HepG2 (cell line): ENCODE results near the gene GPT2. TPM values are rescaled to one million over a fixed set of nuclear protein-coding genes. Genes with fewer than 3 reads are reported as not detected.

ENCODE experiments used
- FOSL2 ChIP-seq: sonication (generic); formaldehyde crosslinking; IDR thresholded peaks from 2 replicates; pipeline ENCODE4 v1.4.0; 2020; ENCODE audit warnings: missing genetic modification reagents
- NCOA5 ChIP-seq: sonication (generic); formaldehyde crosslinking; IDR thresholded peaks from 2 replicates; pipeline ENCODE4 v1.4.0; 2020; ENCODE audit warnings: missing genetic modification reagents
- NFATC3 ChIP-seq: sonication (generic); formaldehyde crosslinking; IDR thresholded peaks from 2 replicates; pipeline ENCODE4 v1.5.1; 2020; ENCODE audit warnings: mild to moderate bottlenecking, missing genetic modification reagents
- NR2F1 ChIP-seq, 2 experiments: fragments of 450-650 bp in 1 of 2; formaldehyde crosslinking in 1 of 2; IDR thresholded peaks; 2 replicates each; pipeline versions ENCODE4 v1.5.0 to v1.6.1; 2016 to 2020; ENCODE audit warnings: mild to moderate bottlenecking in 1 of 2, missing compliant biosample characterization in 1 of 2, missing genetic modification reagents in 1 of 2, moderate library complexity in 1 of 2
- NR2F2 ChIP-seq: IDR thresholded peaks from 2 replicates; pipeline ENCODE4 v1.6.1; 2012; ENCODE audit warnings: low read depth, inconsistent platforms, borderline replicate concordance
- PAF1 ChIP-seq: IDR thresholded peaks from 2 replicates; pipeline ENCODE4 v1.6.1; 2016; ENCODE audit warnings: missing genetic modification reagents, missing compliant biosample characterization
- RORA ChIP-seq: sonication (generic); formaldehyde crosslinking; IDR thresholded peaks from 2 replicates; pipeline ENCODE4 v1.5.0; 2020; ENCODE audit warnings: mild to moderate bottlenecking, missing genetic modification reagents, moderate library complexity
- SAFB2 ChIP-seq: sonication (generic); formaldehyde crosslinking; IDR thresholded peaks from 2 replicates; pipeline ENCODE4 v1.5.1; 2020; ENCODE audit warnings: missing genetic modification reagents, low read depth, mild to moderate bottlenecking, borderline replicate concordance
- SMAD9 ChIP-seq: sonication (generic); formaldehyde crosslinking; IDR thresholded peaks from 2 replicates; pipeline ENCODE4 v1.5.1; 2020; ENCODE audit warnings: mild to moderate bottlenecking, missing genetic modification reagents
- SSRP1 ChIP-seq: IDR thresholded peaks from 2 replicates; pipeline ENCODE4 v1.6.1; 2016; ENCODE audit warnings: control low read depth
- THAP7 ChIP-seq: sonication (generic); formaldehyde crosslinking; IDR thresholded peaks from 2 replicates; pipeline ENCODE4 v1.8.1; 2023; ENCODE audit warnings: mild to moderate bottlenecking, missing genetic modification reagents
- ZNF563 ChIP-seq: sonication (generic); formaldehyde crosslinking; IDR thresholded peaks from 2 replicates; pipeline ENCODE4 v1.8.0; 2022; ENCODE audit warnings: mild to moderate bottlenecking, moderate library complexity, missing genetic modification reagents
- ZNF878 ChIP-seq: sonication (generic); formaldehyde crosslinking; IDR thresholded peaks from 2 replicates; pipeline ENCODE4 v1.8.1; 2023; ENCODE audit warnings: mild to moderate bottlenecking, missing genetic modification reagents, moderate library complexity
- polyA plus RNA-seq, 8 experiments: library from polyadenylated mRNA; depleted of rRNA in 3 of 8; stranded (reverse) in 7 of 8; unstranded in 1 of 8; fragments of >200 nt; fragmentation: Illumina TruSeq in 4 of 8; extraction: Trizol in 4 of 8; gene quantifications; 2 replicates each; pipeline versions ENCODE4 v1.2.1 to v1.2.3, GENCODE V29; 2011 to 2016; ENCODE audit warnings: low read depth in 4 of 8, missing spikeins in 1 of 8, mixed read lengths in 1 of 8; ENCODE audit not compliant: insufficient read depth in 1 of 8
- total RNA-seq, 5 experiments: library from RNA; depleted of rRNA; stranded (reverse); fragments of >200 nt; fragmentation: Illumina TruSeq; extraction: Trizol; gene quantifications; 2 replicates each; pipeline ENCODE4 v1.2.3, GENCODE V29; 2016; ENCODE audit warnings: low read depth in 1 of 5
- TF ChIP-seq, protein P1 (sequence below): sonication (generic); formaldehyde crosslinking; IDR thresholded peaks from 2 replicates; pipeline ENCODE4 v1.4.0; 2020; ENCODE audit warnings: missing genetic modification reagents, borderline replicate concordance
- TF ChIP-seq, protein P2 (sequence below): sonication (generic); formaldehyde crosslinking; IDR thresholded peaks from 2 replicates; pipeline ENCODE4 v1.5.1; 2020; ENCODE audit warnings: mild to moderate bottlenecking, missing genetic modification reagents, moderate library complexity
- TF ChIP-seq, protein P3 (sequence below): sonication (generic); formaldehyde crosslinking; IDR thresholded peaks from 2 replicates; pipeline ENCODE4 v1.5.0; 2020; ENCODE audit warnings: missing genetic modification reagents

The GPT2 gene
- total and polyA plus RNA-seq, 2 of the 13 experiments (the other 11 are each of a cell fraction or from before 2014, with no cell fraction given) = 138 to 267 TPM

- TF ChIP-seq NR2F1 (CRISPR knock-in tag; IDR thresholded peaks at IDR 0.05) (no peak), SMAD9 (no peak), SSRP1 (CRISPR knock-in tag) (no peak; the same call in 1 of the 2 replicates), RORA (CRISPR knock-in tag) (no peak), FOSL2 (CRISPR knock-in tag) (0 out of 2 replicates have a peak, but pooled peaks have one; percentile 4), ZNF878 (CRISPR knock-in tag) (no peak), THAP7 (CRISPR knock-in tag) (no peak), SAFB2 (CRISPR knock-in tag) (0 out of 2 replicates have a peak, but pooled peaks have one; percentile 72), NFATC3 (CRISPR knock-in tag) (0 out of 2 replicates have a peak, but pooled peaks have one; percentile 19), NCOA5 (CRISPR knock-in tag) (0 out of 2 replicates have a peak, but pooled peaks have one; percentile 45), ZNF563 (CRISPR knock-in tag) (peak; percentile 38; the same call in 1 of the 2 replicates), PAF1 (CRISPR knock-in tag) (peak; percentile 44; the same call in 1 of the 2 replicates), NR2F2 (no peak)
- TF ChIP-seq, protein P1, sequence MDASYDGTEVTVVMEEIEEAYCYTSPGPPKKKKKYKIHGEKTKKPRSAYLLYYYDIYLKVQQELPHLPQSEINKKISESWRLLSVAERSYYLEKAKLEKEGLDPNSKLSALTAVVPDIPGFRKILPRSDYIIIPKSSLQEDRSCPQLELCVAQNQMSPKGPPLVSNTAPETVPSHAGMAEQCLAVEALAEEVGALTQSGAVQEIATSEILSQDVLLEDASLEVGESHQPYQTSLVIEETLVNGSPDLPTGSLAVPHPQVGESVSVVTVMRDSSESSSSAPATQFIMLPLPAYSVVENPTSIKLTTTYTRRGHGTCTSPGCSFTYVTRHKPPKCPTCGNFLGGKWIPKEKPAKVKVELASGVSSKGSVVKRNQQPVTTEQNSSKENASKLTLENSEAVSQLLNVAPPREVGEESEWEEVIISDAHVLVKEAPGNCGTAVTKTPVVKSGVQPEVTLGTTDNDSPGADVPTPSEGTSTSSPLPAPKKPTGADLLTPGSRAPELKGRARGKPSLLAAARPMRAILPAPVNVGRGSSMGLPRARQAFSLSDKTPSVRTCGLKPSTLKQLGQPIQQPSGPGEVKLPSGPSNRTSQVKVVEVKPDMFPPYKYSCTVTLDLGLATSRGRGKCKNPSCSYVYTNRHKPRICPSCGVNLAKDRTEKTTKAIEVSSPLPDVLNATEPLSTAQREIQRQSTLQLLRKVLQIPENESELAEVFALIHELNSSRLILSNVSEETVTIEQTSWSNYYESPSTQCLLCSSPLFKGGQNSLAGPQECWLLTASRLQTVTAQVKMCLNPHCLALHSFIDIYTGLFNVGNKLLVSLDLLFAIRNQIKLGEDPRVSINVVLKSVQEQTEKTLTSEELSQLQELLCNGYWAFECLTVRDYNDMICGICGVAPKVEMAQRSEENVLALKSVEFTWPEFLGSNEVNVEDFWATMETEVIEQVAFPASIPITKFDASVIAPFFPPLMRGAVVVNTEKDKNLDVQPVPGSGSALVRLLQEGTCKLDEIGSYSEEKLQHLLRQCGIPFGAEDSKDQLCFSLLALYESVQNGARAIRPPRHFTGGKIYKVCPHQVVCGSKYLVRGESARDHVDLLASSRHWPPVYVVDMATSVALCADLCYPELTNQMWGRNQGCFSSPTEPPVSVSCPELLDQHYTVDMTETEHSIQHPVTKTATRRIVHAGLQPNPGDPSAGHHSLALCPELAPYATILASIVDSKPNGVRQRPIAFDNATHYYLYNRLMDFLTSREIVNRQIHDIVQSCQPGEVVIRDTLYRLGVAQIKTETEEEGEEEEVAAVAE (CRISPR knock-in tag) = no peak
- TF ChIP-seq, protein P2, sequence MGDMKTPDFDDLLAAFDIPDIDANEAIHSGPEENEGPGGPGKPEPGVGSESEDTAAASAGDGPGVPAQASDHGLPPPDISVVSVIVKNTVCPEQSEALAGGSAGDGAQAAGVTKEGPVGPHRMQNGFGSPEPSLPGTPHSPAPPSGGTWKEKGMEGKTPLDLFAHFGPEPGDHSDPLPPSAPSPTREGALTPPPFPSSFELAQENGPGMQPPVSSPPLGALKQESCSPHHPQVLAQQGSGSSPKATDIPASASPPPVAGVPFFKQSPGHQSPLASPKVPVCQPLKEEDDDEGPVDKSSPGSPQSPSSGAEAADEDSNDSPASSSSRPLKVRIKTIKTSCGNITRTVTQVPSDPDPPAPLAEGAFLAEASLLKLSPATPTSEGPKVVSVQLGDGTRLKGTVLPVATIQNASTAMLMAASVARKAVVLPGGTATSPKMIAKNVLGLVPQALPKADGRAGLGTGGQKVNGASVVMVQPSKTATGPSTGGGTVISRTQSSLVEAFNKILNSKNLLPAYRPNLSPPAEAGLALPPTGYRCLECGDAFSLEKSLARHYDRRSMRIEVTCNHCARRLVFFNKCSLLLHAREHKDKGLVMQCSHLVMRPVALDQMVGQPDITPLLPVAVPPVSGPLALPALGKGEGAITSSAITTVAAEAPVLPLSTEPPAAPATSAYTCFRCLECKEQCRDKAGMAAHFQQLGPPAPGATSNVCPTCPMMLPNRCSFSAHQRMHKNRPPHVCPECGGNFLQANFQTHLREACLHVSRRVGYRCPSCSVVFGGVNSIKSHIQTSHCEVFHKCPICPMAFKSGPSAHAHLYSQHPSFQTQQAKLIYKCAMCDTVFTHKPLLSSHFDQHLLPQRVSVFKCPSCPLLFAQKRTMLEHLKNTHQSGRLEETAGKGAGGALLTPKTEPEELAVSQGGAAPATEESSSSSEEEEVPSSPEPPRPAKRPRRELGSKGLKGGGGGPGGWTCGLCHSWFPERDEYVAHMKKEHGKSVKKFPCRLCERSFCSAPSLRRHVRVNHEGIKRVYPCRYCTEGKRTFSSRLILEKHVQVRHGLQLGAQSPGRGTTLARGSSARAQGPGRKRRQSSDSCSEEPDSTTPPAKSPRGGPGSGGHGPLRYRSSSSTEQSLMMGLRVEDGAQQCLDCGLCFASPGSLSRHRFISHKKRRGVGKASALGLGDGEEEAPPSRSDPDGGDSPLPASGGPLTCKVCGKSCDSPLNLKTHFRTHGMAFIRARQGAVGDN (CRISPR knock-in tag) = peak; percentile 81
- TF ChIP-seq, protein P3, sequence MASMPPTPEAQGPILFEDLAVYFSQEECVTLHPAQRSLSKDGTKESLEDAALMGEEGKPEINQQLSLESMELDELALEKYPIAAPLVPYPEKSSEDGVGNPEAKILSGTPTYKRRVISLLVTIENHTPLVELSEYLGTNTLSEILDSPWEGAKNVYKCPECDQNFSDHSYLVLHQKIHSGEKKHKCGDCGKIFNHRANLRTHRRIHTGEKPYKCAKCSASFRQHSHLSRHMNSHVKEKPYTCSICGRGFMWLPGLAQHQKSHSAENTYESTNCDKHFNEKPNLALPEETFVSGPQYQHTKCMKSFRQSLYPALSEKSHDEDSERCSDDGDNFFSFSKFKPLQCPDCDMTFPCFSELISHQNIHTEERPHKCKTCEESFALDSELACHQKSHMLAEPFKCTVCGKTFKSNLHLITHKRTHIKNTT (CRISPR knock-in tag) = no peak
These were observed 45.5 kb downstream of the GPT2 start (continued) for GRCh38 chr16:46929378-46930332.
